GM12878 (cell line): ENCODE results near the gene ZFYVE21. TPM values are rescaled to one million over a fixed set of nuclear protein-coding genes. Genes with fewer than 3 reads are reported as not detected.

ENCODE experiments used
- ATAC-seq: fragments of 200-7000 bp; cut with Tn5 transposase; 3 replicates; pipeline ENCODE4 v1.9.1; 2020; ENCODE audit warnings: mild to moderate bottlenecking, moderate library complexity
- BruUV-seq: library from RNA; stranded (reverse); fragments of 400-500 nt; replicated peaks from 2 replicates; lab custom pipeline; 2021; lab: Mats Ljungman, UMichigan
- CTCF ChIA-PET: fragments of 300-600 bp; sonication (Branson Sonifier 250); formaldehyde crosslinking; extraction: SDS; loops from one replicate; lab custom pipeline; 2021; ENCODE audit warnings: inconsistent platforms; lab: Yijun Ruan, JAX
- POLR2A ChIA-PET: fragments of 350-600 bp; formaldehyde crosslinking; extraction: SDS; loops from one replicate; lab custom pipeline; 2021; ENCODE audit warnings: inconsistent platforms; lab: Charles Lee
- RAD21 ChIA-PET: fragments of 300-600 bp; sonication (Branson Sonifier 250); formaldehyde crosslinking; loops from one replicate; lab custom pipeline; 2023; ENCODE audit warnings: antibody characterized with exemption; ENCODE audit not compliant: unreplicated experiment; lab: Charles Lee
- SMC1A ChIA-PET: fragments of 300-600 bp; sonication (Branson Sonifier 250); formaldehyde crosslinking; loops from one replicate; lab custom pipeline; 2023; ENCODE audit not compliant: unreplicated experiment, uncharacterized antibody; lab: Charles Lee
- DNase-seq: peaks from one replicate; pipeline ENCODE4 v3.0.0-alpha.2; 2011; ENCODE audit warnings: low read depth, low spot score
- FAIRE-seq: peaks from 3 replicates; lab custom pipeline; 2011; peaks lifted over from hg19 to GRCh38; lab: Jason Lieb, UNC
- H2AFZ ChIP-seq: 2 replicates; pipeline ENCODE4 v1.6.0; 2011; ENCODE audit warnings: low read depth, low read length, control low read depth; ENCODE audit not compliant: control insufficient read depth
- H3K27ac ChIP-seq: 2 replicates; pipeline ENCODE4 v1.5.1; 2011; ENCODE audit warnings: control low read depth; ENCODE audit not compliant: control insufficient read depth, insufficient read depth
- H3K27me3 ChIP-seq, 2 experiments: replicated peaks in 1 of 2; 2 replicates each; pipeline versions ENCODE4 v1.6.0 to v1.6.1; 2011; ENCODE audit warnings: low read length in 1 of 2; ENCODE audit not compliant: control insufficient read depth in 2 of 2, insufficient read depth in 2 of 2
- H3K36me3 ChIP-seq, 2 experiments: 2 replicates each; pipeline ENCODE4 v1.5.1; 2011; ENCODE audit warnings: low read length in 1 of 2; ENCODE audit not compliant: control insufficient read depth in 2 of 2, insufficient read depth in 2 of 2
- H3K4me1 ChIP-seq: 2 replicates; pipeline ENCODE4 v1.6.1; 2011; ENCODE audit warnings: mild to moderate bottlenecking, low read length, moderate library complexity, mixed read lengths; ENCODE audit not compliant: control insufficient read depth, insufficient read depth
- H3K4me2 ChIP-seq: 2 replicates; pipeline ENCODE4 v1.6.0; 2011; ENCODE audit warnings: control low read depth; ENCODE audit not compliant: control insufficient read depth, insufficient read depth
- H3K4me3 ChIP-seq: fragments of 200-600 bp; sonication (generic); 2 replicates; pipeline ENCODE4 v1.5.1; 2016
- H3K79me2 ChIP-seq: 2 replicates; pipeline ENCODE4 v1.6.0; 2011; ENCODE audit warnings: low read length; ENCODE audit not compliant: control insufficient read depth, insufficient read depth
- H3K9ac ChIP-seq: 2 replicates; pipeline ENCODE4 v1.8.0; 2011; ENCODE audit warnings: low read length, control low read depth, mixed read lengths; ENCODE audit not compliant: control insufficient read depth, insufficient read depth
- H3K9me3 ChIP-seq: replicated peaks from 3 replicates; pipeline ENCODE4 v1.5.1; 2011; ENCODE audit warnings: mild to moderate bottlenecking, low read length; ENCODE audit not compliant: control insufficient read depth, insufficient read depth
- H4K20me1 ChIP-seq: 2 replicates; pipeline ENCODE4 v1.6.0; 2011; ENCODE audit not compliant: control insufficient read depth, insufficient read depth
- ATF7 ChIP-seq: fragments of 450-650 bp; IDR thresholded peaks from 2 replicates; pipeline ENCODE4 v1.6.1; 2016; ENCODE audit warnings: low read depth, mild to moderate bottlenecking
- BHLHE40 ChIP-seq, 2 experiments: fragments of 450-650 bp in 1 of 2; IDR thresholded peaks; 2 replicates each; pipeline ENCODE4 v1.6.1; 2011 to 2017; ENCODE audit warnings: low read depth in 2 of 2, borderline replicate concordance in 1 of 2, improper control_type of control experiment in 1 of 2, low read length in 1 of 2, mild to moderate bottlenecking in 1 of 2
- ELK1 ChIP-seq: IDR thresholded peaks from 2 replicates; pipeline ENCODE4 v1.6.1; 2012; ENCODE audit warnings: low read depth, low read length, improper control_type of control experiment
- FOXM1 ChIP-seq: IDR thresholded peaks from 2 replicates; pipeline ENCODE4 v1.6.1; 2012; ENCODE audit warnings: low read depth, mild to moderate bottlenecking, inconsistent platforms, low read length, moderate library complexity
- HCFC1 ChIP-seq: fragments of 150-350 bp; IDR thresholded peaks from 2 replicates; pipeline ENCODE4 v1.6.1; 2014; ENCODE audit warnings: low read length
- PML ChIP-seq: IDR thresholded peaks from 2 replicates; pipeline ENCODE4 v1.6.1; 2012; ENCODE audit warnings: low read length, inconsistent platforms
- REST ChIP-seq: IDR thresholded peaks from 2 replicates; pipeline ENCODE4 v1.6.1; 2012; ENCODE audit warnings: mild to moderate bottlenecking, low read depth, low read length
- TAF1 ChIP-seq: IDR thresholded peaks from 2 replicates; pipeline ENCODE4 v1.6.1; 2011; ENCODE audit warnings: mild to moderate bottlenecking, low read depth, low read length, borderline replicate concordance
- TCF12 ChIP-seq: IDR thresholded peaks from 2 replicates; pipeline ENCODE4 v1.6.1; 2011; ENCODE audit warnings: low read depth, mild to moderate bottlenecking, low read length
- TCF7 ChIP-seq: IDR thresholded peaks from 2 replicates; pipeline ENCODE4 v1.6.1; 2014; ENCODE audit warnings: antibody characterized with exemption, borderline replicate concordance
- YY1 ChIP-seq: IDR thresholded peaks from 2 replicates; pipeline ENCODE4 v1.6.1; 2011; ENCODE audit warnings: low read depth, mild to moderate bottlenecking, low read length
- ZNF687 ChIP-seq: fragments of 450-650 bp; IDR thresholded peaks from 2 replicates; pipeline ENCODE4 v1.6.1; 2017; ENCODE audit warnings: mild to moderate bottlenecking, moderate library complexity
- WGBS: methylation state at CpG from one replicate; pipeline ENCODE4 v1.1.6; 2016; ENCODE audit warnings: low lambda C conversion rate; ENCODE audit not compliant: insufficient replicate concordance, insufficient coverage; ENCODE audit errors: missing lambda C conversion rate; 5-methylcytosine and 5-hydroxymethylcytosine counted together
- in situ Hi-C: fragments of 300-500 bp; cut with MboI; formaldehyde crosslinking; loops from 9 replicates; pipeline ENCODE4 v1.14.3; 2018; ENCODE audit warnings: mixed read lengths
- intact Hi-C: fragments of 100-400 bp; cut with micrococcal nuclease; formaldehyde crosslinking; loops from one replicate; pipeline ENCODE4 v1.14.2; 2022; ENCODE audit not compliant: unreplicated experiment
- polyA plus RNA-seq, 11 experiments: library from polyadenylated mRNA; depleted of rRNA in 4 of 11; unstranded in 6 of 11; stranded (reverse) in 5 of 11; fragments of >200 nt; fragmentation: Nextera tagmentation in 4 of 11; fragmentation: Illumina TruSeq in 1 of 11; extraction: Ambion mirVana in 4 of 11; extraction: Trizol in 1 of 11; gene quantifications; 1 replicate in 1 of 11; 2 replicates in 10 of 11; pipeline versions ENCODE4 v1.2.1 to v1.2.3, GENCODE V29; 2011 to 2016; ENCODE audit warnings: inconsistent platforms in 2 of 11, missing spikeins in 2 of 11, low read depth in 1 of 11
- total RNA-seq, 4 experiments: library from RNA; depleted of rRNA in 3 of 4; stranded (reverse); fragments of >200 nt in 3 of 4; fragmentation: Illumina TruSeq in 1 of 4; extraction: Trizol in 1 of 4; gene quantifications; 2 replicates each; pipeline versions ENCODE4 v1.2.1 to v1.2.3, GENCODE V29; 2013 to 2021

ZFYVE21 gene
- total and polyA plus RNA-seq, 10 of the 15 experiments (the other 5 are each of a cell fraction or from before 2014, with no cell fraction given): 0.79 to 21.7 (median 13.8) TPM

- no TSS peak for BruUV-seq
- Histone ChIP-seq H3K9ac (peak overlapping the region; percentile 53), H3K4me3 (peak overlapping the region; percentile 43; the same call in 1 of the 2 replicates), H3K27ac (peak overlapping the region; percentile 97), H4K20me1 (no peaks in the 10 kb centered on the region), H3K9me3 (no peaks in the 10 kb centered on the region), H3K27me3 (no peaks in the 10 kb centered on the region), H3K4me1 (peaks cover 38% of the 10 kb centered on the region), H3K79me2 (peaks cover 11% of the 10 kb centered on the region), H2AFZ (peak overlapping the region; percentile 54), H3K4me2 (peak overlapping the region; percentile 86), H3K36me3 (peaks cover 10 to 36% of the 10 kb centered on the region in 2 experiments)
- CTCF ChIA-PET: interaction anchor here (0.6 to 2.3 kb wide), 2 partner anchors 9 to 1782 kb away, joined by 3 to 13 read pairs; no protein-coding TSS in a partner anchor
- in situ Hi-C loops (no loop called here), intact Hi-C loops (loop anchor here (2.0 kb wide), 1 partner anchor 116 kb away; no protein-coding TSS in a partner anchor)
- FAIRE-seq (peak; percentile 75), DNase-seq (peak; percentile 53), ATAC-seq (peak; percentile 76)
- POLR2A ChIA-PET: interaction anchor here (0.7 to 1.2 kb wide), 4 partner anchors 26 to 153 kb away, joined by 3 to 5 read pairs (median 3); partner anchors contain the start of genes XRCC3 and ZFYVE21
- 37% methylated on average over 16 of the region's 16 CpGs for WGBS
- SMC1A ChIA-PET: interaction anchor here (0.7 to 1.1 kb wide), 2 partner anchors 24 to 65 kb away, joined by 3 read pairs; no protein-coding TSS in a partner anchor
- RAD21 ChIA-PET: interaction anchor here (0.7 to 2.0 kb wide), 4 partner anchors 9 to 119 kb away, joined by 3 to 9 read pairs (median 5); partner anchors contain the start of genes XRCC3 and ZFYVE21
- TF ChIP-seq ZNF687: peak; percentile 87
- no peak for TF ChIP-seq REST
- peak; percentile 65 for TF ChIP-seq TAF1
- no peak for TF ChIP-seq HCFC1
- TF ChIP-seq TCF12: no peak
- no peak for TF ChIP-seq ELK1
- peak; percentile 62 for TF ChIP-seq ATF7
- no peak for TF ChIP-seq TCF7
- TF ChIP-seq FOXM1: no peak
- TF ChIP-seq PML: no peak
- peak; percentile 52; the same call in 1 of the 2 replicates for TF ChIP-seq YY1
- peak; percentile 17 to 21; a peak in 1 of 4 replicates for TF ChIP-seq BHLHE40 (IDR thresholded peaks at IDR 0.05; ENCODE audit: borderline replicate concordance in 1 of 2, low read depth in 2 of 2, low read length in 1 of 2)
Observed at GRCh38 chr14:103688906-103689902, 26.4 kb upstream of the ZFYVE21 start.
